LNCaP clone FGC (cell line): ENCODE data around the gene FAR1.

ENCODE experiments used
- DNase-seq: peaks from one replicate; pipeline ENCODE4 v3.0.0-alpha.2; 2011; ENCODE audit warnings: low read depth
- H3K4me3 ChIP-seq: 2 replicates; pipeline ENCODE4 v1.5.1; 2011; ENCODE audit warnings: mild to moderate bottlenecking, low read depth, low read length, control low read depth
- TF ChIP-seq, protein P1 (sequence below): IDR thresholded peaks from 2 replicates; pipeline ENCODE4 v1.5.1; 2012; ENCODE audit warnings: mild to moderate bottlenecking; ENCODE audit not compliant: control insufficient read depth, insufficient read depth; ENCODE audit errors: extremely low read depth

FAR1 gene

DNA sequence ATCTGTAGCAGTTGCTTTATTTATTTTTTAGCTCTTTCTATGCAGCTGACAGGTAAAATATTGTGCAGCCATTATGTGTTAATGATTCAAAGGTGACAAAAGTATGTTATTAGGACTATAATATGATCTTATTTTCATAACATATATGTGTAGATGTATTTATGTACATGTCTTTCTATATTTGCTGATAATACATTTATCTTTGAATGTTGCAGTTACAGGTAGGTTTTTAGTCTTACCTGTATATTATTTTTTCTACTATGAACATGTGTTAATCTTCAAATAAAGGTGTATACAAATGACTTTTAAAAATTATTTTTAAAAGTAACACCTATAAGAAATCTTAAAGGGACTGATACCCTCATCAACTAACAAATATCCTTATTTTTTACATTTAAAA, 33.6 kb downstream of the FAR1 start:
- TF ChIP-seq, protein P1, sequence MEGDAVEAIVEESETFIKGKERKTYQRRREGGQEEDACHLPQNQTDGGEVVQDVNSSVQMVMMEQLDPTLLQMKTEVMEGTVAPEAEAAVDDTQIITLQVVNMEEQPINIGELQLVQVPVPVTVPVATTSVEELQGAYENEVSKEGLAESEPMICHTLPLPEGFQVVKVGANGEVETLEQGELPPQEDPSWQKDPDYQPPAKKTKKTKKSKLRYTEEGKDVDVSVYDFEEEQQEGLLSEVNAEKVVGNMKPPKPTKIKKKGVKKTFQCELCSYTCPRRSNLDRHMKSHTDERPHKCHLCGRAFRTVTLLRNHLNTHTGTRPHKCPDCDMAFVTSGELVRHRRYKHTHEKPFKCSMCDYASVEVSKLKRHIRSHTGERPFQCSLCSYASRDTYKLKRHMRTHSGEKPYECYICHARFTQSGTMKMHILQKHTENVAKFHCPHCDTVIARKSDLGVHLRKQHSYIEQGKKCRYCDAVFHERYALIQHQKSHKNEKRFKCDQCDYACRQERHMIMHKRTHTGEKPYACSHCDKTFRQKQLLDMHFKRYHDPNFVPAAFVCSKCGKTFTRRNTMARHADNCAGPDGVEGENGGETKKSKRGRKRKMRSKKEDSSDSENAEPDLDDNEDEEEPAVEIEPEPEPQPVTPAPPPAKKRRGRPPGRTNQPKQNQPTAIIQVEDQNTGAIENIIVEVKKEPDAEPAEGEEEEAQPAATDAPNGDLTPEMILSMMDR, result no peak
- no peak overlapping the region for H3K4me3 ChIP-seq

DNA sequence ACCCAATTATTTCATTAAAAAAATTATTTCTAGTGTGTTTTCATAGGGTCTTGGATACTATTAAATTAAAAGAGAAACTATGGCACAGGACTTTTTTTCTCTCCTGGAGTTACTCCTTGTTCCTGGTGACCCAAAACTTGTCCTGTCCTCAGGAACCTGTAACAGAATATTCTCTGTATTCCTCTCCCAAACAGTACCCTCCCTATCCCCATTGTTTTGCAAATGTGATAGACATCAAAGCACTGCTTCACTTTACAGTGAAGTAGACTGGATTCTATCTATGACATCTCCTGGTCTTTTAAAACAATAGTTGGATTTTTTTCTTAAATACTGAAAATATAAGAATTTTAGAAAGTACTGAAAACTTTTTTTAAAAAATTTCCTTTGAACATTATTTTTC, 37.2 kb downstream of the FAR1 start:
- TF ChIP-seq, protein P1, result no peak
- H3K4me3 ChIP-seq, result no peak overlapping the region
- DNase-seq, result no peak

More for the DNA sequence above, 33.6 kb downstream of the FAR1 start:
- no peak for DNase-seq

DNA sequence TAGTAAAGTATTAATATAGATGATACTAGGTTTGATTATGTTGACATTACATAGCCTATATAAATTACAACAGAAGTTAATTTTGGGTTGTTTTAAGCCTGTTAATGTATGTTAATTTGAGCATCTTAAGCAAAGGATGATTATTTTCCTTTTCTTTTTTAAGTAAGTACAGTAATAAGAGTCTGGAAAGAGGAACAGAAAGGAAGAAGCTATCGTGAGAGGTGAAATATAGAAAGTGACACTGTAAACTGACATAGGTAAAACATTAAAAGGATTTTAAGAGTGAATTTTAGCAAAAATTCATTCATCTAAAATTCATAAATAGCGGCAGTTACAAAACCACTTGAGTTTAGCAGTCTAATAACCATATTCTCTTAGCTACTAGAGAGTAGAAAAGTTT, 45.5 kb downstream of the FAR1 start:
- H3K4me3 ChIP-seq, result no peak overlapping the region
- TF ChIP-seq, protein P1, result no peak
- no peak for DNase-seq

DNA sequence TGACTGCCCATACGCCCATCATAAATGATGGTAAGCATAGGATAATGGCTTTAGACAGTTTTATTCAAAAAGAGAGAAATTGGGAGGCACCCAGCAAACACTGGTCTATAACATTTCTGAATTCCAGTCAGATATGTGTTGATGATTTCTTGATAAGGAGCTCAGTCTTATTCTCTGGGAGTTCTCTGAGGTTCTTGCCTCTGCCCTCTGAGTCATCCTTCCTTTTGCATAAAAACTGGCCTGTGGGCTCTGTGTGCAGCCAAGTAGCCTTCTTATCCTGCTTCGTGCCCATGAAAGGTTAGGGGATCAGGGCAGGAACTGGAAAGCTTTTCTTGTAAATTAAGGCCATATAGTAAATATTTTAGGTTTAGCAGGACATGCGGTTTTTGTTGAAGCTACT, 48.9 kb downstream of the FAR1 start:
- DNase-seq, result no peak
- TF ChIP-seq, protein P1, result no peak
- no peak overlapping the region for H3K4me3 ChIP-seq

DNA sequence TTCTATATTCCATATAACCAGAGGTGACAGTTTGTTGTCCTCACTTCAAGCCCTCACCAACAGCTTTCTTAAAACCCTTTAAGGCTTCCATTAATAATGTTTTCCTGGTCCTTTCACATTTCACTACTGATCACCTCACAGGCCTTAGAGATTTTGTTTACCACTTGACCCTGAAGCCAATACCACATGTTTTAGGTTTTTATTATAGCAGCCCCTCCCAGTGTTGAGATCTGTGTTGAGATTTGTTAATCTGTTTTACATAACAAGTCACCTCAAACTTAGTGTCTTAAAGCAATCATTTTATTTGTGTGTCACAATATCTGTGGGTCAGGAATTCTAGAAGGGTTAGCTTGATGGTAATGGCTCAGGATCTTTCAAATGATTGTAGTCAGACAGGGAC, 49.9 kb downstream of the FAR1 start:
- no peak overlapping the region for H3K4me3 ChIP-seq
- TF ChIP-seq, protein P1, result no peak
- no peak for DNase-seq

DNA sequence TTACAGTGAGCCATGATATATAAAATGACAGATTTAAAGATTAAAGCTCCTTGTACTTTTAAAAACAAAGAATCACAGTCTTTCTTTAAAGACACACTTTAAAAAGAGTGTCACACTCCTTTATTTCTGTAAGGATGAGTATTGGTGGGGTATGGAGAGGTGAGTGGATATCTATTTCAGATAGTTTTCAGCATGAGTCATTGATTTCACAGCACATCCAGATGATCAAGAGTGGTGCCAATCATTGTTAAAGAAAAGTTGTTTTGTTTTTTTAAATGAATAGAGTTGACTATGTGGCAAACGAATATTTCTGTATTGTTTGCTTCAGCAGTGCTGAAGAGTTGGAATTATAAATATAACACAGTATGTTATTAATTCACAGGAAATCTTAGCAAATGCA, 52.5 kb downstream of the FAR1 start:
- H3K4me3 ChIP-seq, result no peak overlapping the region
- no peak for DNase-seq
- TF ChIP-seq, protein P1, result no peak

DNA sequence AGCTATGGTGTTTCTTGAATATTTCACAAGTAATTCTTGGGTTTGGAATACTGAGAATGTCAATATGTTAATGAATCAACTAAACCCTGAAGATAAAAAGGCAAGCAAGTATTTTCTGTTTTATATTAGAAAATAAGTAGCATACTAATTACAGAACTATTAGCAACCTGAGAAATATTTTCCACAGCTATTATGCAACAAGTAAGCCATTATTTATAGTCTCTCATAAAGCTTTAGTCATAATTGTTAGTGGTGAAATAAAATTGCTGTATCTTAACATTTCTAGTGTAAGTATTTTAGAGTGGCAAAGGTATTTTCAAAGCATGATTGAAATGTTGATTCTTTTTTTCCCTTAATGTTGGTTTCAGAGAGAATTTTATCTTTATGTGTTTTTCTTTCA, 53.3 kb downstream of the FAR1 start:
- no peak overlapping the region for H3K4me3 ChIP-seq
- no peak for DNase-seq
- TF ChIP-seq, protein P1, result no peak
